Fibroblast of lung (primary cell): ENCODE data around the gene PLCL1. TPM values are rescaled to one million over a fixed set of nuclear protein-coding genes. Genes with fewer than 3 reads are reported as not detected.

Source experiments
- DNase-seq, 2 donors: peaks; one replicate each; pipeline versions ENCODE4 v3.0.0 to v3.0.0-alpha.2; 2010; ENCODE audit warnings: low read depth in 2 of 2
- H2AFZ ChIP-seq: 2 replicates; pipeline ENCODE4 v1.5.1; 2012; ENCODE audit warnings: low read length, control low read depth, inconsistent platforms
- H3K27ac ChIP-seq: 2 replicates; pipeline ENCODE4 v1.5.1; 2011; ENCODE audit warnings: low read length, control low read depth; ENCODE audit not compliant: insufficient read depth
- H3K27me3 ChIP-seq: 2 replicates; pipeline ENCODE4 v1.5.1; 2011; ENCODE audit warnings: mild to moderate bottlenecking, low read length; ENCODE audit not compliant: control insufficient read depth, insufficient read depth
- H3K36me3 ChIP-seq: 2 replicates; pipeline ENCODE4 v1.5.1; 2011; ENCODE audit warnings: low read length; ENCODE audit not compliant: control insufficient read depth, insufficient read depth
- H3K4me1 ChIP-seq: 2 replicates; pipeline ENCODE4 v1.5.1; 2011; ENCODE audit warnings: low read length; ENCODE audit not compliant: control insufficient read depth, insufficient read depth; ENCODE audit errors: extremely low read depth
- H3K4me2 ChIP-seq: 2 replicates; pipeline ENCODE4 v1.5.1; 2011; ENCODE audit warnings: low read length, control low read depth; ENCODE audit not compliant: insufficient read depth; ENCODE audit errors: extremely low read depth
- H3K4me3 ChIP-seq, 4 experiments: fragments of 200-600 bp in 1 of 4; sonication (generic) in 1 of 4; replicated peaks in 1 of 4; 2 replicates each; pipeline ENCODE4 v1.5.1; 2011 to 2016; ENCODE audit warnings: low read length in 4 of 4, low read depth in 3 of 4, mild to moderate bottlenecking in 3 of 4, control low read depth in 2 of 4, inconsistent platforms in 1 of 4, mixed read lengths in 1 of 4; ENCODE audit not compliant: insufficient read depth in 1 of 4; ENCODE audit errors: control extremely low read depth in 1 of 4
- H3K79me2 ChIP-seq: 2 replicates; pipeline ENCODE4 v1.5.1; 2012; ENCODE audit warnings: mild to moderate bottlenecking, low read length, inconsistent platforms; ENCODE audit not compliant: control insufficient read depth, insufficient read depth
- H3K9ac ChIP-seq: 2 replicates; pipeline ENCODE4 v1.5.1; 2011; ENCODE audit warnings: mild to moderate bottlenecking, low read length, control low read depth; ENCODE audit not compliant: insufficient read depth
- H3K9me3 ChIP-seq: 2 replicates; pipeline ENCODE4 v1.5.1; 2012; ENCODE audit warnings: low read depth, low read length; ENCODE audit not compliant: control insufficient read depth, insufficient read depth
- H4K20me1 ChIP-seq: 2 replicates; pipeline ENCODE4 v1.5.1; 2011; ENCODE audit warnings: low read length; ENCODE audit not compliant: control insufficient read depth, insufficient read depth; ENCODE audit errors: extremely low read depth
- EZH2 ChIP-seq: IDR thresholded peaks from 2 replicates; pipeline ENCODE4 v1.5.1; 2012; ENCODE audit warnings: low read length, control low read depth, mild to moderate bottlenecking; ENCODE audit errors: missing control alignments
- polyA plus RNA-seq, 2 donors: library from polyadenylated mRNA; depleted of rRNA in 1 of 2; stranded (reverse) in 1 of 2; unstranded in 1 of 2; fragments of >200 nt; gene quantifications; 2 replicates each; pipeline ENCODE4 v1.2.1, GENCODE V29; 2011 to 2012; ENCODE audit warnings: missing spikeins in 1 of 2
- total RNA-seq: library from RNA; depleted of rRNA; stranded (reverse); fragments of >200 nt; gene quantifications from 2 replicates; pipeline ENCODE4 v1.2.1, GENCODE V29; 2014
- TF ChIP-seq, protein P1 (sequence below), 2 donors: IDR thresholded peaks in 1 of 2; conservative IDR thresholded peaks in 1 of 2; 1 replicate in 1 of 2; 2 replicates in 1 of 2; pipeline ENCODE4 v1.5.1; 2011 to 2012; ENCODE audit warnings: low read length in 2 of 2, control low read depth in 1 of 2, inconsistent platforms in 1 of 2, low read depth in 1 of 2, mild to moderate bottlenecking in 1 of 2

The PLCL1 gene
- total and polyA plus RNA-seq, 2 donors (not counting 1 experiment from before 2014, with no cell fraction given) = 0.48 to 0.83 TPM

DNA sequence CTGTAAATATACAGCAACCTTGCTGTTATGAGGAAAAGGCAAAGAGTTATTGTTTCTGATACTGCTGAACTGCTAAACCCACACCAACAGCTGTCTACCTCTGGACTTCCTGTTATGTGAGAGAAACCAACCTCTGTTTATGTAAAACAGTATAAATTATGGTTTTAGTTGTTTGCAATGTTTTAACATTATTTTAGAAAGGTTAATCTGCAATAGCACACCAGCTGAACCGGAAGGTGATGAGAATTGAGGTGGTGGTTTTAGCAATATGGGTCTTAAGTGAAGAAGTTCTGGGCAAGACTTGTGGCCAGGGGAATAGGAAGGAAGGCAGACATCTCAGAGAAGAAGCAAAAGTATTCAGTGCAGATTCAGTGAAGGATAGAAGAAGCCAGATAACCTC lies 237.8 kb downstream of the PLCL1 start:
- DNase-seq = no peak
- Histone ChIP-seq H3K4me1 (no peaks in the 10 kb centered on the region), H3K79me2 (no peaks in the 10 kb centered on the region), H3K27me3 (no peaks in the 10 kb centered on the region), H3K9me3 (no peaks in the 10 kb centered on the region), H4K20me1 (no peaks in the 10 kb centered on the region), H3K9ac (no peak overlapping the region), H3K4me3 (no peak overlapping the region), H3K36me3 (no peaks in the 10 kb centered on the region), H3K4me2 (no peak overlapping the region), H2AFZ (no peak overlapping the region), H3K27ac (no peak overlapping the region)
- TF ChIP-seq EZH2 = no peak
- TF ChIP-seq, protein P1, sequence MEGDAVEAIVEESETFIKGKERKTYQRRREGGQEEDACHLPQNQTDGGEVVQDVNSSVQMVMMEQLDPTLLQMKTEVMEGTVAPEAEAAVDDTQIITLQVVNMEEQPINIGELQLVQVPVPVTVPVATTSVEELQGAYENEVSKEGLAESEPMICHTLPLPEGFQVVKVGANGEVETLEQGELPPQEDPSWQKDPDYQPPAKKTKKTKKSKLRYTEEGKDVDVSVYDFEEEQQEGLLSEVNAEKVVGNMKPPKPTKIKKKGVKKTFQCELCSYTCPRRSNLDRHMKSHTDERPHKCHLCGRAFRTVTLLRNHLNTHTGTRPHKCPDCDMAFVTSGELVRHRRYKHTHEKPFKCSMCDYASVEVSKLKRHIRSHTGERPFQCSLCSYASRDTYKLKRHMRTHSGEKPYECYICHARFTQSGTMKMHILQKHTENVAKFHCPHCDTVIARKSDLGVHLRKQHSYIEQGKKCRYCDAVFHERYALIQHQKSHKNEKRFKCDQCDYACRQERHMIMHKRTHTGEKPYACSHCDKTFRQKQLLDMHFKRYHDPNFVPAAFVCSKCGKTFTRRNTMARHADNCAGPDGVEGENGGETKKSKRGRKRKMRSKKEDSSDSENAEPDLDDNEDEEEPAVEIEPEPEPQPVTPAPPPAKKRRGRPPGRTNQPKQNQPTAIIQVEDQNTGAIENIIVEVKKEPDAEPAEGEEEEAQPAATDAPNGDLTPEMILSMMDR (conservative IDR thresholded peaks at IDR 0.05 in 1 of 2, IDR thresholded peaks at IDR 0.05 in 1 of 2; ENCODE audit: low read depth in 1 of 2, low read length in 2 of 2) = no peak

DNA sequence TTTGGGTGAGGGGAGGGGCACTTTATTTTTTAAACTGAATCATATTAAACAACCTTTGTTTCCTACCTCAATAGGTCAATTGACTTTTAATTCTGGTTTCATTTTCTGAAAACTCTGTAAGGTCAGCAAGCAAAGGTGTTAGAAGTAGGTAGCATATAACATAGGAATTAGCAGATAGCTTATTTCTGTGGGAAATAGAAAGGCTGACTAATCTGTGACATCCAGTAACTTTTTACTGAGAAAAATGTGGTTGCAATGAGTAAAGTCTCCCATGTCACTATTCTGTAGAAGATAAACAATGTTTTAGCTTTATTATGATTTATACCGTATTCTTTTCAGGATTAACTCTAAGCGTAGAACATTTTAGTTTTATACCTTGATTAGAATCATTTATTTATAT lies 240.4 kb downstream of the PLCL1 start:
- Histone ChIP-seq H3K27ac (no peak overlapping the region), H3K4me1 (no peaks in the 10 kb centered on the region), H3K79me2 (no peaks in the 10 kb centered on the region), H3K9me3 (no peaks in the 10 kb centered on the region), H3K4me2 (no peak overlapping the region), H3K27me3 (no peaks in the 10 kb centered on the region), H4K20me1 (no peaks in the 10 kb centered on the region), H3K4me3 (no peak overlapping the region), H2AFZ (no peak overlapping the region), H3K9ac (no peak overlapping the region), H3K36me3 (no peaks in the 10 kb centered on the region)
- TF ChIP-seq EZH2 = no peak
- TF ChIP-seq, protein P1 (conservative IDR thresholded peaks at IDR 0.05 in 1 of 2, IDR thresholded peaks at IDR 0.05 in 1 of 2; ENCODE audit: low read depth in 1 of 2, low read length in 2 of 2) = no peak
- DNase-seq = no peak

DNA sequence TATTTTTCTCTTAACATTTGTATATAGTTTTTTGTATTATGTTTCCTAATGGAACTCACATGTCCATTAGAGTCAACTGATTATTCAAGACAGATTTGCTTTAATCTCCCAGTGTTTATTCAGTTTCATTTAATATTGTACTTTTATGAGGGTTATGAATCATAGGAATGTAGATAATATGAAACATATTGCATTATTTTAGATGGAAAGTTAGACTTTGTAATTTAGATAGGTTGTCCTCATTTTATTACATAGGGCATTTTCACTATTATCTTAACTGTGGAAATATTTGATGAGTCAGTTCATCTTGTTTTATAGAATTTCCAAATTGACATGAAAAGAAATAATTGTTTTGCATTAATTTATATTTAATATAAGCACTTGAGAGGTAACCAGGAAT lies 240.8 kb downstream of the PLCL1 start:
- Histone ChIP-seq H3K4me3 (no peak overlapping the region), H2AFZ (no peak overlapping the region), H4K20me1 (no peaks in the 10 kb centered on the region), H3K27me3 (no peaks in the 10 kb centered on the region), H3K36me3 (no peaks in the 10 kb centered on the region), H3K79me2 (no peaks in the 10 kb centered on the region), H3K27ac (no peak overlapping the region), H3K9ac (no peak overlapping the region), H3K4me1 (no peaks in the 10 kb centered on the region), H3K4me2 (no peak overlapping the region), H3K9me3 (no peaks in the 10 kb centered on the region)
- no peak for DNase-seq
- TF ChIP-seq, protein P1 (conservative IDR thresholded peaks at IDR 0.05 in 1 of 2, IDR thresholded peaks at IDR 0.05 in 1 of 2; ENCODE audit: low read depth in 1 of 2, low read length in 2 of 2) = no peak
- no peak for TF ChIP-seq EZH2
